Stimulated activated naive CD8-positive, alpha-beta T cell treated with anti-CD3 and anti-CD28 coated beads, Interleukin-15, Interleukin-2, amounts not matched to agents 100 U/mL and 50 U/mL, for 24 hours (primary cell): ENCODE measurements around the gene MTR.

Source experiments
- ATAC-seq: fragments of 150-1000 bp; cut with Tn5 transposase; one replicate; pipeline ENCODE4 v1.10.0; 2021
- DNase-seq: peaks from one replicate; pipeline ENCODE4 v3.0.0; 2021

The MTR gene

DNA sequence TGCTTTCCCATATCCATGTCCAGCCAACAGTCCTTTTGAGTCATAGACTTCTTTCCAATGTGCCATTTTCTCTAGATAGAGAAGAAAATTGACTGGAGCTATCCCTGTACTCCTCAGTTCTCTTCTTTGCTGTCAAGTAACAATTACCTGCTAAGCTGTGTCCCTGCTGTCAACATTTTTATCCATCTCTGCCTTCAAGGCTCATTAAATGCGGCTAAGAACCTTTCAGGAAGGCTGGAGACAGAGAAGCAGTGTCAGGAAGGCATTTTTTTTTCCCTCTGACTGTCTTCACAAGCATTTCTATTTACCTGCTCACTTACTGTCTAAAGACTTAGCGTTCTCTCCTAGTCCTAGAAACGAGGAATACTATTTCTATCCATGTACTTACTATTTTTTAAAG lies 69.1 kb downstream of the MTR start:
- no peak for DNase-seq
- no peak for ATAC-seq

DNA sequence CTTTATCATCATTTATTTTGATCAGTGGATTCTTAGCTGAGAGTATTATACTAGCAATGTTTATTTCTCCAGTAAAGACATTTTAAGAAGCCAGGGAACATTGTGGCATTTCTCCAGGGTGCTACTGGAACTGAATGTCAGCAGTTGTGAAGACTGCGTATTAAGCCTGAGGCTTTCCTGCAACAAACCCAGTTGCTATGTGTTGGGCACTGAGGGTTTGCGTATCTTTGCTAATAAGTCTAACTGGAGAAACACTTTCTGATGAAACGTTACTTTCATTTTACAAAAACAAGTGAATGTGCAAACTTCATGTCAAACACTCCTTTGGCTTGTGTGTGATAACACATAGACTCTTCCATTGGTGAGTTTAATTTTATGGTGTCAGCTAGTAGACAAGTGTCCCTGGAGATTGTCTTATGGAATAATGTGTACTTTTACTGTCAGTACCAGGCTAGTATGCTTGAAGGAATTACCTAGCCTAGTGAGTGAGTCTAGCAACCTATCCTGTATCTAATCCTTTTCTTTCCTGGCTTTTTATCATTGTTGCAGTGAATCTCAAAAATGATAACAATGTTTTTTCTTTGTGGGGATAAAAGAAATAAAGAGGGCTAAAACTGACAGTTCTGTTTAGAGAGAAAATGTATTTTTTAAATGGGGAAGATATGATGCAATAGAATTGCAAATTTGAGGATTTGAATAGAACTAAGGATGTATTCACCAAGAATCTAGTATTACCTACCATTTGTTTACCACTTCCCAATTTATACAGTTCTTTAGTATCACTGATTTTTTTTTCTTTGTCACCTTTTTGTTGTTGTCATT lies 70.1 kb downstream of the MTR start:
- no peak for ATAC-seq
- DNase-seq = no peak

DNA sequence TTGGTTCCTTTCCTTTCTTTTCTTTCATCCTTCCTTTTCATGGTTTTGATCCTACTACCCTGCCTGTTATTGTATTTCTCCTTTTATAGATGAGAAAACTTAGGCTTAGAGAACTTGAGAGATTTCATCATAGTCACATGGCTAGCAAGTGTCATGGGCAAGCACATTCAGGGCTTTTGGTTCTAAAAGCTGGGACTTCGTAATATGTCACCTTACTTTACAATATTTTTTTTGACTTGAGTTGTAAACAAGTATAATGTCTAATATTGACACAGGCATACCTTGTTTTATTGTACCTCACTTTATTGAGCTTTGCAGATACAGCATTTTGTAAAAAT lies 70.7 kb downstream of the MTR start:
- no peak for DNase-seq
- ATAC-seq = no peak

DNA sequence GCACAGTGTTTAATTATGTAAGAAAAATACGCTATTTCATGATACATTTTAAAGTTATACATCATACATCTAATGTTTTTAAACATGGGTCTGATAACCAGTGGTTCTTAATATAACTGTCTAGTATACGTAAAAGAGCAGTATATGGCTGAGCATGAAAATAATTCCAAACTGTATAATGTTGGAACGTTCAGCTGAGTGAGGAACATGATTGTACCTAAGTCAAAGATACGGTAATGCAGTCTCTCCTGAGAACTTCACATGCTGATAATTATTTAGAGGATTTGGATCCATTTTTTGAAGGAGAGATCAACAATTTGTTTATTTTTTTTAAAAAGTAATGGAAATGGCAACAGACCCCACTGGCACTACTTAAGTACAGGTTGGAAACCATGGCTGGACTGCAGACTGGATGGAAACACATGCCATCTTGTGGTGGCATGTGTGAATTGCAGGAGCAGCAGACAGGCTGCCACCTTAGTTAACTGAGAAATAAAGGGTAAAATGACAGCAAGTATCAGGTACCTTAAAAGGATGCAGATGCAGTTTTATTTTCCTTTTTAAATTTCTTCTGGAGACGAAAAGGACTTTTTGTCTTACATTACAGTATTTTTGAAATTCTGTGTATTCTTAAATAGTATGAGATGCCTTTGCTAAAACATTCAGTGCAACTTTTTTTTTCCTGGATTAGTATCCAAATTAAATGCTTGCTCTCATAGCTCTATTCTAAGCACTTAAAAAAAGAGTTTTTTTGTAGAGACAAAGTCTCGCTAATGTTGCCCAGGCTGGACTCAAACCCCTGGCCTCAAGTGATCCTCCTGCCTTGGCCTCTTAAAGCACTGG lies 73.8 kb downstream of the MTR start:
- peak; percentile 30 for DNase-seq
- ATAC-seq = peak; percentile 63

DNA sequence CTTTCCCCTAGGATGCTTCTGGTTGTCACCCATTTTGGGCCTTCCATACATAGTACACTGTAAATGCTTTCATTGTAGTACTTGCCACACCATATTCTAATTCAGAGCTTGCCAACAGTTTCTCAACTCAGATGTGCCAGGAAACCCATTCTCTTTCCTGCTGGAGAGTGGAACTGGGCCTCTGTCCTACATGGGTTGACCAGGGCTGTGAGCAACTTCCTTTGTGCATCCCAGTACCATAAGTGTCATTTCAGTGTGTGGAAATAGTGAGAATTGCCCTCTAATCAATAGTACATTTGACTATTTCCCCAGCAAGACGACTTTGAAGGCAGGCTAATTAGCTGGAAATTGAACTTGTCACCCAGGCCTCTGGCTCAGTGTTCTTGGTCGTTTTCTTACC lies 74.8 kb downstream of the MTR start:
- DNase-seq (no peak), ATAC-seq (no peak)

DNA sequence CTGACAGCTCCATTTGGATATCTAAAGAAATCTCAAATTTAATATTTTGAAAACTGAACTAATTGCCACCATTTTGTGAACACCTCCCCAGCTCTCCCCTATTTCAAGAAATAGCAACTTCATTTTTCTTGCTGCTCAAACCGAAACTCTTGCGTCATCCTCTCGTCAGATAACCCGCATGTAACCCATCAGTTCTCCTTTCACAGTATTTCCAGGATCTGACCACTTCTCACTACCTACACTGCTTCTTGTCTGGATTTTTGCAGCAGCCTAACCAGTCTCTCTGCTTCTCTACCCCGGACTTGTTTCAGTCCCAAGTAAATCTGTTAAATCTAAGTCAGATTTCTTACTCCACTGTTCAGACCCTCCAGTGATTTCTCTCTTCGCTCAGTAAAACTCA lies 75.6 kb downstream of the MTR start:
- ATAC-seq (no peak), DNase-seq (no peak)

DNA sequence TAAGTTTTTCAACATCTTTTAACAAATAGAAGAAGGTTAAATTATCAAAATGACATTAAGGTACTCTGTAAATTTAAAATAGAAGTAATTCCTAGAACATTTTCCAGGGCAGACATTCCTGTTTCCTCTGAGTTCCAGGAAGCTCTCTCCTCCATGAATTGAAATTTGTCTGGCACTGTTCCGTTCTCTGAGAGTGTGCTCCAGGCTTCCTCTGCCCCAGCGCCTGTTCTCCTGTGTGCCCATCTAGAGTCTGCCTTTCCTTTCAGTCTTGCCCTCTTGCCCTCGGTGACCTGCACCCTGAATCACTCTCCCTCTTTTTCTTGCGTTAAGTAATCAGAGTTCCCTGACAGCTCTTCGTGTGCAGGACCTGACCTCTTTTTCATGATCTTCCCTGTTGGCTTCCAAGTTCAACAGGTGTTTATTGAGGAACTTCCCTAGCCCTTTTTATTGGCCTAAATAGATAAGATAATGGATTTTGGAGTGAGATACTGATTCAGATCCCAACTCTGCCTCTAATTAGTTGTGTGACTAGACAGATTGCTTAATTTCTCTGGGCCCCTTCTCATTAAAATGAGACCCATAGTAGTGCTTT lies 77.1 kb downstream of the MTR start:
- DNase-seq (no peak), ATAC-seq (no peak)

DNA sequence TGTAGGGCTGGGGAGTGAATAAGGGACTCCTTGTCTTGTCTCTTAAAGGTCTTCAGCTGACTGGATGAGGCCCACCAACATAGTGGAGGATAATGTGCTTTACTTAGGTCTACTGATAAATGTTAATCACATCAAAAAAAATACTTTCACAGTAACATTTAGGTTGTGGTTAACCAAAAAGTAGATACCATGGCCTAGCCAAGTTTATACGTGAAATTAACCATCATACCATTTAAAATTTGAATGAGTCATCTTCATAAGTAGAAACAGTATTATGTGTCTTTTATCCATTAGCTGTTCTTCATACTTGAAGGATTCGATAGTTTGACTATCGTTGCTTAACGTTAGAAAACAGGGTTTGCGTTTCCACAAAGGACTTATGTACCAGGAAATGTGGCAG lies 80.9 kb downstream of the MTR start:
- peak; percentile 55 for ATAC-seq

DNA sequence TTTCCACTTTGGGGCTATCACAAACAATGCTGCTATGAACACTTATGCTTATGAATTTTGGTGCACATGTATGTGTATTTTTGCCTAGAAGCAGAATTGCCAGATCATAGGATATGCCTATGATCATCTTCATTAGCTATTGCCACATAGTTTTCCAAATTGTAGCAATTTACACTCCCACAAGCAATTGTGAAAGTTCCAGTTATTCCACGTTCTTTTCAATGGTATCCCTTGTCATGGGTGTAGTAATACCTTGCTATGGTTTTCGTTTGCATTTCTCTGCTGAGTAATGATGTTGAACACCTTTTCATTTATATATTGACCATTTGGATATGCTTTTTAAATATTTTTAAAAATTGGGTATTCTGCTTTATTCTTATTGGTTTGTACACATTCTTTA lies 82.6 kb downstream of the MTR start:
- no peak for DNase-seq

More for the DNA sequence above, 80.9 kb downstream of the MTR start:
- DNase-seq = no peak

DNA sequence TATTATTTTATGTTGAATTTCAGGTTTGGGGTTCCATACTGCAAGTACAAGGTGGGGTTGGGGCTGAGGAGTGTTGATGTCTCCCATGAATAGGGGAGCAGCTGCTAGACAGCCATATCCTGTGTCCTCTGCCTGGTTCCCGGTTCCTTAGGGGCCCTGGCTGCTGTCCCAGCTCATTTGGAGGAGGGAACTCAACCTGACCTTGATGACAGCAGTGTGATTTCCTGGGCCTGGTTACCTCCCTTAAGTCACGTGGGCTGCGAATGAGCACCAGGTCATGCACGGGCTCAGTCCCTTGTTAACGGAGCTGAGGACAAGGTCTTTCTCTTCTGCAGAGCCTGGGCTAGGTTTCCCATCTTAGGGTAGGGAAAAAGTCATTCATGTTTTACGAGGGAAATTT lies 85.1 kb downstream of the MTR start:
- DNase-seq = no peak
- ATAC-seq = no peak

More for the DNA sequence above, 82.6 kb downstream of the MTR start:
- no peak for ATAC-seq

DNA sequence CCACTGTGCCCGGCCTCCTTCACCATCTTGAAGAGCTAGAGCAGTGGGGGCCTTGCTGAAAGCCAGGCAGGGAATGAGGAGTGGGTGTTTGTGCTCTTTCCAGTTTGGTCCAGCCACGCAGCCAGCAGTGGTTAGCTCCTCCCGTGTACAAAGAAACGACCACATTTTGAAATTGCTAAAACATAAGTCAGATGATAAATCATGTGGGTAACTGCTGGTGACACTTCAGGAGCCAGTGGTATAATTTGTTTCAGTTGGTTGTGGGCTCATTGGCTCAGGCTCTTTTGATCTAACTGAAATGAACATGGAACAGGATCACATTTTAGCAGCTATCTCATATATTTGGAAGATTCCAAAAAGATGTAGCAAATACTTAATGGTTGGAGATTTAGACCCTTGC lies 87.6 kb downstream of the MTR start:
- no peak for DNase-seq
- ATAC-seq = no peak

DNA sequence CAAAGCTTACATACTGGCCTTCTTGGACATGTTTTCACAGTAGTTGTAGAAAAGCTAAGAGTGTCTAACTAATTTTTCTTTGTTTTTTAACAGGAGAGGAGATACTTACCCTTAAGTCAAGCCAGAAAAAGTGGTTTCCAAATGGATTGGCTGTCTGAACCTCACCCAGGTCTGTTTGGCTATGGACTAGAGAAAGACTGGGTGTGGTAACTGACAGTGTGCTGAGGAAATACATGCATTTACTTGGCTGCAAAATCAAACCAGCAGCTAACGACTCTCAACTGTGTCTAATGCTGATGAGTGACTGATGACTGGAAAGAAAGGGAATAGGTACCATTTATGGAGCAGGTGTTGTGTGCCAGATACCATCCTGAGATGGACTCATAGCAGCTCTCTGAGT lies 91.1 kb downstream of the MTR start:
- DNase-seq (no peak), ATAC-seq (no peak)

DNA sequence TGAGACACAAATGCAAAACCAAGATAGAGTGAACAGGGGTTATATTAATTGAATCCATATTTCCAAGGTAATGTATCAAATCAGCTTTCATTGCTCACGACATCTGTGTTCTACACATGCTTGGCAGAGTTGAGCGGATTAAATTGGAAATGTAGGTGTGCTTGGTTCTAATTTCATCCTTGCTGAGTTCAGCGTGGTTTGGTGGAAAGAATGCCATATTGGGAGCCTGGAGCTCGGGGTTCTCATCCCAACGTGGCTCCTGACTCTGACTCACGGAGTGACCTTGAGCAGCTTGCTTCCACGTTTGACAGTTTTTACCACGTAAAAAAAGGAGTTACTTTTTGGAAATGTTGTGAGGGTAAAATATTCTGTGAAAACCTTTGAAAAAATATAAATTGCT lies 92.0 kb downstream of the MTR start:
- no peak for DNase-seq

DNA sequence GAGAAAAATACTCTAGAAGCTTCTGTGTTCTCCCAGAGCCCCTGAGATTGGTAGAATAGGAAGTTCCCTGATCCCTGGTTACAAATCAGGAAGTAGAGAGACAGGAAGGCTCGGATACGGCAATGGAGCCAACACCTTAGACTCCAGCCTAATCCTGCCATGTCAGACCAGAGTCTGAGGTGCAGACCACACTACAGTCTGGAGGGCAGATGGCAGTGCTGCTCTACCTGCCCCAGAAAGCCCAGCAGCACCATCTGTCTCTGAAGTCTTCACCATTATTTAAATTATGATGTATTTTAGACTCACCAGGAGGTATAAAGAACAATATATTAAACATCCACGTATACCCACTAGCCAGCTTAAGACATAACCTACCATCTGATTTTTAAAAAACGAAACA lies 93.0 kb downstream of the MTR start:
- no peak for DNase-seq
- ATAC-seq = no peak

More for the DNA sequence above, 92.0 kb downstream of the MTR start:
- no peak for ATAC-seq

DNA sequence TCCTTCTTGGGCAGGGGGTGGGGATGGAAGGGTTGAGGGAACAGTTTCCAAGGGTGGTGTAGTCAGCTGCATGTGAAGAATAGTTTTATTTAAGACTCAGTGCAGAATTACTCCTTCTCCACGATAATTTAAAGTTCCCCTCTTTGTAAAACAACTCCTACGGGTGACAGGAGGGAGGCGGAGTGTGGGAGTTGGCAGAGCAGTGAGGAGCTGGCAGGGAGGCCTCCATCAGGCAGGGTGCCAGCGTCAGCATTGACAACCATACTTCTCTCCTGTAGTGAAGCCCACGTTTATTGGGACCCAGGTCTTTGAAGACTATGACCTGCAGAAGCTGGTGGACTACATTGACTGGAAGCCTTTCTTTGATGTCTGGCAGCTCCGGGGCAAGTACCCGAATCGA lies 93.8 kb downstream of the MTR start:
- DNase-seq = no peak
- no peak for ATAC-seq

DNA sequence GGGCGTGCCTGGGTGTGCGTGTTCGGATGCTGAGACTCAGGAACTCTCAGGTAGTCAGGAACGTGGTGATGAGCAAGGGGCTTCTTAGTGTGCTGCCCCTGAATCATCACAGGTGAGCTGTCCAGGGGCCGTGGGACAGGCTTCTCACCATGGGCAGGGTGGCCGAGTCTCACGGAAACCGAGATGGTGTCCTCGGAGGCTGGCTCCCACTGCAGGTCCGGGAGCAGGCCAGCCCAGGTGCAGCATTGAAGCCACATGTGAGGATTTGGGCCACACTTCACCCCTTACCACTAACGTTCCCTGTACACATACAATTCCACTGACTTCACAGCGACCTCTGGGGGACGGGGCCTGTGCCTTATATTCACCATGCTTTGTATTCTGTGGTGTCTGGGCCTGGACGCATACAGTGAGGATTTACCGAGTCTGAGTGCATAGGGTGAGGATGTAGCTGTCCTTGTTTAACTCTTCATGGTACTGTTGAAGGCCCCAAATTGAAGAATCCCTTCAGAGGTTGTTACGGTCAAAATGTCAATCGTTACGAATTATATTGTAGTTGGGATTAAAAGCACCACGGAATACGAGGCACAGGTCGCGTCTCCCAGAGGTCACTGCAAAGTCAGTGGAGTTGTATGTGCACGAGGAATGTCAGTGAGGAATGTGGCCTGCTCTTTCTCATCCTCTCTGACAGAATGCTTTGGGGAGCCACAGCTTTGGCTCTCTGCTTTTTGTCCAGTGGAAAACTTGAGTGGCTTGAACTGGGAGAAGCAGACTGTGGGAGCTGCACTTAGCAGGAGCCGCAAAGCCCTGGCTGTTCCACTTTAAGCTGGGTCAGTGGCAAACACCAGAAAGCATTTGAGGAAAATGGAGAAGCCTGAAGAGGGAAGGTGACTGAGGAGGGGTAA lies 95.3 kb downstream of the MTR start:
- DNase-seq = no peak
- ATAC-seq = no peak

DNA sequence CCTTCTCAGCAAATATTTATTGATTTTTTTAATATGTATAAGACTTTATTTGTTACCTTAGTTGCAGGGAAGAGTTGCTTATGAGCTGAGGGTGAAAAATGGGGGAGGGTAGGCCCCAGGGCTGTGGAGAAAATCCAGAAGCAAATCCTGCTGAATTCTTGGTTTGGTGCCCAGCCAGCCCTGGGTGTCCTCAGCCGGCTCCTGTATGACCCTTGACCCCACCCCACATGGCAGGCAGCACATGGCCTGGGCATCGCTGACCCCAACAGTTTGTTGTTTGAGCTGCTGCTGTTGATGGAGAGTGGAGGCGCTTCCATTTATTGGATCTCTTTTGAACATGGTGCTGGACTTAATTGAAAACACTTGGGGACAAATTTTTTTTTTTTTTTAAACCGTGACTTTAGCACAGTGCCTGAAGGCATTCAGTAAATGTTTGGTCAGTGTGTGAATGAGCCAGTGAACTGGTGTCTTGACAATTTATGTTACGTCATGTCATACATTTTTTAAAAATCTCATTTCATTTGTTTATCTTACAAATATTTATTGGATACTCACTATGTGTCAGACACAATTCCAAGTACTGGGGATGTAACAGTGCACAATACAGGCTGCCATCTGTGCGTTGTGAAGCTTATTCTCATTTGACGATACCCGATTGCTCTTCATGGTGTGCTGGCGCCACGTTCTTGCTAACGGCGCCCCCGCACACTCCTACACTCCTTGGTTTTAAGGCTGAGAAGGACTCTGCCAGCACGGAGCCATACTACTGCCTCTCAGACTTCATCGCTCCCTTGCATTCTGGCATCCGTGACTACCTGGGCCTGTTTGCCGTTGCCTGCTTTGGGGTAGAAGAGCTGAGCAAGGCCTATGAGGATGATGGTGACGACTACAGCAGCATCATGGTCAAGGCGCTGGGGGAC lies 98.8 kb downstream of the MTR start:
- DNase-seq (no peak), ATAC-seq (no peak)

DNA sequence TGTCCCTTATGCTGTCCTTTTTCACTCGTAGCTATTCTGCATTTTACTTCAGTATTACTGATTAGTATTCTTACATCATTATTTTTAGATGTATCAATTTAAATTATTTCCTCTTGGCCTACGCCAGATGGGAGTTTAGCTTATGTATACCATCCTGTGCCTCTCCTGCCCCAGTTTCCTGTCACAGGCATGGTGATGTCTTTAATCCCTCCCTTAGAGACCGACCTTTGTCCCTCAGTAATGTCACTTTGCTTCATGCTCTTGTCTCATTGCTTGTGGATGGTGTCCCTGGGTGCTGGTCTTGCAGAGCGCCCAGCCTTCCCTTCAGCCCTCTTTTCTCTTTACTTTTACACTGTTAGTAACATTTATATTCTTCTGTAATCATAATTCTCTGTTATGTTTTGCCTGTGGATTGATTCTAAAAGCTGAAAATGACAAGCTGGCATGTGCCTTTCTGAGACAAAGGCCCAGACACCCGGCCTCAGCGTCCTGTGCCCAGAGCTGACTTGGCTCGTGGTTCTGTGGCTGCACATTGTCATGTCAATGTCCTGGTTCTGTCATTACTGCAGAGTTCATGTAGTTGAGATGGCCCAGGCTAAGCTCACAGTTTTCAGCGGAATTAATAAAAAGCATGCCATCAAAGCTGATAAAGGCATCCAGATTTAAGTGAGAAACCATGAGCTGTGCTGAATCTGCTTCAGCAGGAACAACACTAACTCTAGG lies 100.7 kb downstream of the MTR start:
- DNase-seq = no peak
- ATAC-seq = no peak

DNA sequence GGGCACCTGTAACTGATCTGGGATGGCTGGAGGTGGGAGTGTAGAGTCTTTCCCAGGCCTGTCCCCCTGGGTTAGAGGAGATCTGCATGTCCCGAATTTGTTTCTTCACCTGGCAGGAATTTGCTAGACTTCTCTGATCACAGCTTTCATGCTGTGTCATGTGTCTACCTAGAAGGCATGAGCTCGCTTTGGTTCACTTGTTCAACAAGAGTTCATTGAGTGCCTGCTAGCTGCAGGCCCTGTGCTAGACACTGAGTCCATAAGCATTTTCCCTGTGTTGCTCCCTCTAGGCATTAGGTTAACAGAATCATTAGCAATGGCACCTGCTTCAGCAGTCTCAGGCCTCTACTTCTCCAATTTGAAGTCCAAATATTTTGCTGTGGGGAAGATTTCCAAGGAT lies 101.6 kb downstream of the MTR start:
- ATAC-seq (no peak), DNase-seq (no peak)
